Gastrocnemius medialis (tissue), 4 donors: ENCODE measurements around the gene MACROD1. TPM values are rescaled to one million over a fixed set of nuclear protein-coding genes. Genes with fewer than 3 reads are reported as not detected.

Experiments
- ATAC-seq, 2 donors: fragments of 150-250 bp; one replicate each; pipeline ENCODE4 v1.9.1; 2016
- DNase-seq, 2 donors: peaks; one replicate each; pipeline ENCODE4 v3.0.0-alpha.2; 2019
- H3K27ac ChIP-seq, 4 donors: fragments of 200-600 bp; sonication (generic); 1 replicate in 1 of 4; 2 replicates in 3 of 4; pipeline ENCODE4 v1.5.1; 2016 to 2018; ENCODE audit warnings: mild to moderate bottlenecking in 2 of 4, moderate library complexity in 1 of 4
- H3K27me3 ChIP-seq, 3 donors: fragments of 200-600 bp; sonication (generic) in 2 of 3; 1 replicate in 1 of 3; 2 replicates in 2 of 3; pipeline versions ENCODE4 v1.5.1 to v1.6.0; 2016 to 2019; ENCODE audit warnings: mild to moderate bottlenecking in 1 of 3, moderate library complexity in 1 of 3
- H3K36me3 ChIP-seq, 2 donors: fragments of 200-600 bp; sonication (generic) in 1 of 2; one replicate each; pipeline ENCODE4 v1.5.1; 2017 to 2018
- H3K4me1 ChIP-seq, 2 donors: fragments of 200-600 bp; sonication (generic) in 1 of 2; one replicate each; pipeline ENCODE4 v1.5.1; 2016 to 2017; ENCODE audit warnings: mild to moderate bottlenecking in 2 of 2
- H3K4me3 ChIP-seq, 4 donors: fragments of 200-600 bp; sonication (generic) in 3 of 4; 1 replicate in 1 of 4; 2 replicates in 3 of 4; pipeline ENCODE4 v1.5.1; 2016 to 2019; ENCODE audit warnings: mild to moderate bottlenecking in 2 of 4
- H3K9me3 ChIP-seq, 3 donors: fragments of 200-600 bp; sonication (generic) in 2 of 3; 1 replicate in 1 of 3; 2 replicates in 2 of 3; pipeline ENCODE4 v1.5.1; 2016 to 2019
- POLR2A ChIP-seq, 2 donors: fragments of 450-650 bp; IDR thresholded peaks; one replicate each; pipeline ENCODE4 v1.6.1; 2017; ENCODE audit warnings: antibody characterized with exemption in 2 of 2, mild to moderate bottlenecking in 2 of 2, moderate library complexity in 2 of 2
- in situ Hi-C, 4 donors: fragments of 200-750 bp; cut with MboI; loops; one replicate each; pipeline versions ENCODE4 v1.15.0 to v1.8.0; 2017; ENCODE audit warnings: low sequenced_read_pairs in 4 of 4
- intact Hi-C: fragments of 100-400 bp; cut with DNase I; formaldehyde crosslinking; loops from one replicate; pipeline ENCODE4 v1.15.1; 2023; ENCODE audit warnings: low total_unique reads
- total RNA-seq, 4 donors: library from RNA; depleted of rRNA; stranded (reverse); fragments of >200 nt; gene quantifications; one replicate each; pipeline versions ENCODE4 v1.1.0 to v1.2.3, GENCODE V29; 2016
- TF ChIP-seq, protein P1 (sequence below), 5 experiments: fragments of 450-650 bp in 3 of 5; fragments of 200-600 bp in 2 of 5; sonication (generic) in 2 of 5; IDR thresholded peaks in 4 of 5; conservative IDR thresholded peaks in 1 of 5; 1 replicate in 4 of 5; 2 replicates in 1 of 5; pipeline ENCODE4 v1.5.1; 2016 to 2019; ENCODE audit warnings: antibody characterized with exemption in 5 of 5, mild to moderate bottlenecking in 3 of 5, moderate library complexity in 3 of 5

MACROD1 gene
- total RNA-seq, 4 donors from 2014 or later, result 162 to 308 (median 205) TPM

DNA sequence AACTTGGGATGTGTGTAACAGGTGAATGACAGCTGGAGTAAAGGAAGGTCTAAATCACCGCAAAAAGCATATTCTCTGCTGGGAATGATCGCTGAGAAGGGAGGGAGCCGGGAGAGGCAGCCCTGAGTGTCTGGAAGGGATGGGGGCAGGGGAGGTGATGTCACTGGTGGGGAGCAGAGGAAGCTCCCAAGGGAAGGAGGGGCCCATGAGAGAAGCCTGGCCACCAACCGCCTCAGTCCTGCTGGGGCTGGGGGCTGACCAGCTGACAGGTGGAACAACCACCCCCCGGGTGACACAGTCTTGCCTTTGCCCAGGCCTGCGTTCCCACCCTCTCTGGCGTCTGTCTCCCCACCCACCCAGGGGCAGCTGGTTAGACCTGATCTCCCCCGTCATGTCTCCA, 136.1 kb downstream of the MACROD1 start:
- in situ Hi-C loops, result no loop called here
- H3K36me3 ChIP-seq, result no peaks in the 10 kb centered on the region
- H3K27me3 ChIP-seq, result no peaks in the 10 kb centered on the region
- H3K4me1 ChIP-seq, result peaks cover 7 to 12% of the 10 kb centered on the region in 2 donors
- H3K27ac ChIP-seq, result no peak overlapping the region
- intact Hi-C loops, result no loop called here
- no peak for DNase-seq
- H3K4me3 ChIP-seq, result no peak overlapping the region
- no peaks in the 10 kb centered on the region for H3K9me3 ChIP-seq
- TF ChIP-seq POLR2A (IDR thresholded peaks at IDR 0.05), result no peak
- TF ChIP-seq, protein P1, sequence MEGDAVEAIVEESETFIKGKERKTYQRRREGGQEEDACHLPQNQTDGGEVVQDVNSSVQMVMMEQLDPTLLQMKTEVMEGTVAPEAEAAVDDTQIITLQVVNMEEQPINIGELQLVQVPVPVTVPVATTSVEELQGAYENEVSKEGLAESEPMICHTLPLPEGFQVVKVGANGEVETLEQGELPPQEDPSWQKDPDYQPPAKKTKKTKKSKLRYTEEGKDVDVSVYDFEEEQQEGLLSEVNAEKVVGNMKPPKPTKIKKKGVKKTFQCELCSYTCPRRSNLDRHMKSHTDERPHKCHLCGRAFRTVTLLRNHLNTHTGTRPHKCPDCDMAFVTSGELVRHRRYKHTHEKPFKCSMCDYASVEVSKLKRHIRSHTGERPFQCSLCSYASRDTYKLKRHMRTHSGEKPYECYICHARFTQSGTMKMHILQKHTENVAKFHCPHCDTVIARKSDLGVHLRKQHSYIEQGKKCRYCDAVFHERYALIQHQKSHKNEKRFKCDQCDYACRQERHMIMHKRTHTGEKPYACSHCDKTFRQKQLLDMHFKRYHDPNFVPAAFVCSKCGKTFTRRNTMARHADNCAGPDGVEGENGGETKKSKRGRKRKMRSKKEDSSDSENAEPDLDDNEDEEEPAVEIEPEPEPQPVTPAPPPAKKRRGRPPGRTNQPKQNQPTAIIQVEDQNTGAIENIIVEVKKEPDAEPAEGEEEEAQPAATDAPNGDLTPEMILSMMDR (IDR thresholded peaks at IDR 0.05 in 4 of 5, conservative IDR thresholded peaks at IDR 0.05 in 1 of 5), result no peak
- no peak for ATAC-seq

DNA sequence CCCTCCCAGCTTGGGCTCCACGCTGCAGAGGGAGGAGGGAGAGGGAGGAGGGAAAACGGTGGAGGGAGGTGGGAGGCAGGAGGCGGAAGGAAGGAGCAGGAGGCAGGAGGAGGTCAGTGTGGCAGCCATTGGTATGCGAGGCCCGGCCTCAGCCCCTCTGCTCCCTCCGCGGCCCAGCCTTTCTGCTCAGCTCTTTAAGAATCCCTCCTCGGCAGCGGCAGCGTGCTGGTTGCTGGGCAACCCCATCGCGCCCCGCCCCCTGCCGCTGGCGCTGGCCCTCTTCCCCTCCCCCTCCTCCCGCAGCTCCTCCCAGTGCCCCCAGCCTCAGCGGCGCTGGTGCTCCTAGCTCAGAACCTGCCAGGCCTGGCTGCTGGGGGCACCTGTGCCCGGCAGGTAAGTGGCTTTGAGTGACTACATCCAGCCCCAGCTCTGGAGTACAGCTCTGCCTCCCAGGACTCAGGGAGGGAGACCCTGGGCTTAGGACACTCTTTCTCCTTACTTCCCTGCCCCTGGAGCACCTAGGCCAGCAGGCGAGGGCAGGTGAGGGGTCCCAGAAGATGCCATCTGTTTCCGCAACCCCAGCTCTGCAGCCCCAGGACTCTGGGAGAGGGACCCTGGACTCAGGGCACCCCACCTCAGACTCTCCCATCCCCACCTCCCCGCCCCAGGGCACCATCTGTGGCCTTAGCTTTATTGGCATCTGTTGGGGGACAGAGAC, 137.4 kb downstream of the MACROD1 start:
- no peaks in the 10 kb centered on the region for H3K9me3 ChIP-seq
- no peak overlapping the region for H3K27ac ChIP-seq
- no peaks in the 10 kb centered on the region for H3K27me3 ChIP-seq
- ATAC-seq, result no peak
- no peak overlapping the region for H3K4me3 ChIP-seq
- no peak for TF ChIP-seq POLR2A (IDR thresholded peaks at IDR 0.05)
- TF ChIP-seq, protein P1 (IDR thresholded peaks at IDR 0.05 in 4 of 5, conservative IDR thresholded peaks at IDR 0.05 in 1 of 5), result no peak
- in situ Hi-C loops, result no loop called here
- no peaks in the 10 kb centered on the region for H3K36me3 ChIP-seq
- intact Hi-C loops, result no loop called here
- no peak for DNase-seq
- H3K4me1 ChIP-seq, result peaks cover 6 to 16% of the 10 kb centered on the region in 2 donors

DNA sequence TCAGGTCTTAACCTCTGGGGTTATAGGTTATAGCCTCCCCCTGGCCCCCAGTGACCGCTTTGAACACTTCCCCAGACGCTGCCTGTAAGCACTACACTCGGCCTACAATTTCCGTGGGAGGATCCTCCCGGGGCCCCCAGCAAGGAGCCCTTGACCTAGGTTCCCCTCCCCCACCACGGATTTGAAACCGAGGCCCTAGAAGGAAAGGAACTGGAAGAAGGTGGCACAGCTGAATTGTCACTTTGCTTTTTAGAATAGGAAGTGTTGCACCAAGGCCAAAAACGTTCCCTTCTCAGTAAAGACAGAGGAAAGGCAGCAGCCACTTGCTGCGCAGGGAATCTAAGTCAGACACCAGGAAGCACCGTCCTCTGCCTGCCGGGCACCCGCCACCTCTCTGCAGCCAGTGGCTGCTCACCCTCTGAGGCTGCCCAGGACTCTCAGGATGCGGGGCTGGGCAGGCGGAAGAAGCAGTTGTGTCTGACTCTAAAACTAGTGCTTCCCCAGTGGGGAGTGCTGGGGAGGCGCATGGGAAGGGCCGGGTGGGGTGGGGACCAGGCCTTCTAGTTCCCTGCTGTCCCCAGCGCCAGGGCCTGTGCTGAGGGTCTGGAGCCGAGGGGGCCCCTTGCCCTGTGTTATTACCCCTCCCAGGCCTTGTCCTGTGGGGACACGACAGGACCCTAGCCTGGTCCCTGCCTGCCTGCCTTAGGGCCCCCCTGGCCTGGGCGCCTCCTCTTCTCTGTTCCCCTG, 138.1 kb downstream of the MACROD1 start:
- Histone ChIP-seq H3K36me3 (no peaks in the 10 kb centered on the region), H3K4me1 (peaks cover 6 to 10% of the 10 kb centered on the region in 2 donors), H3K4me3 (no peak overlapping the region), H3K27ac (no peak overlapping the region), H3K27me3 (no peaks in the 10 kb centered on the region), H3K9me3 (no peaks in the 10 kb centered on the region)
- TF ChIP-seq POLR2A (IDR thresholded peaks at IDR 0.05), result no peak
- TF ChIP-seq, protein P1 (IDR thresholded peaks at IDR 0.05 in 4 of 5, conservative IDR thresholded peaks at IDR 0.05 in 1 of 5), result no peak
- in situ Hi-C loops, result no loop called here
- no peak for ATAC-seq
- intact Hi-C loops, result no loop called here
- no peak for DNase-seq

DNA sequence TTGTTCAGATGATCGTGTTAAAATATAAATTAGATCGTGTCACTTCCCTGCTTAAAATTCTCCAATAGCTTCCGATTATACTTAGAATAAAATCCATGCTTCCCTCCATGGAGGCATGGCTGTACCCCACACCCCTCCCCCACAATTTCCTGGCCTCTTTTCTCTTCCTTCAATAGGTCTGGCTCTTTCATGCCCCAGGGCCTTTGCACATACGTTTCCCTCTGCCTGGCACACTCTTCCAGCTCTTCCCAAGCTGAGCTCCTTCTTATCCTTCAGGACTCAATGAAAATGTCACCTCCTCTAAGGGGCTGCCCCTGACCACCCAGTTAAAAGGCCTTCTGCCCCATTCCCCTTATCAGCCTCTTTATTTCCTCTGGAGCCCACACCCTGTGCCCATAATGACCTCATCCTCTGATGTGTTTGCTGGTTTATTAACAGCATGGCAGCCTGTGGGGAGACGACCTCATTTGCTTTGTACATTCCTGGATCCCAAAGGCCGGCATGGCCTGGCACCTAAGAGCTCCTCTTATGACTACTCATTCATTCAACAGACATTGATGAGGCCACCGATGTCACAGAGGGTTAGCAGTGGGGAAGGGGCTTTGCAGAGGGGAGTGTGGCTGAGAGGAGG, 139.2 kb downstream of the MACROD1 start:
- in situ Hi-C loops (no loop called here), intact Hi-C loops (no loop called here)
- TF ChIP-seq, protein P1 (IDR thresholded peaks at IDR 0.05 in 4 of 5, conservative IDR thresholded peaks at IDR 0.05 in 1 of 5), result no peak
- TF ChIP-seq POLR2A (IDR thresholded peaks at IDR 0.05), result no peak
- DNase-seq (no peak), ATAC-seq (no peak)
- no peak overlapping the region for H3K4me3 ChIP-seq
- no peak overlapping the region for H3K27ac ChIP-seq
- H3K36me3 ChIP-seq, result no peaks in the 10 kb centered on the region
- H3K4me1 ChIP-seq, result peaks cover 9 to 10% of the 10 kb centered on the region in 2 donors
- no peaks in the 10 kb centered on the region for H3K9me3 ChIP-seq
- H3K27me3 ChIP-seq, result no peaks in the 10 kb centered on the region
